HG03060 (cell line): ENCODE results near the gene F5.

Experiments
- ATAC-seq: cut with Tn5 transposase; IDR thresholded peaks from one replicate; pipeline ENCODE4 v1.9.1; 2021; ENCODE audit warnings: low read depth, moderate number of reproducible peaks; ENCODE audit not compliant: unreplicated experiment

The F5 gene

GRCh38 chr1:169588785-169589485, 2.7 kb upstream of the F5 start:
- ATAC-seq: no peak

- ATAC-seq: no peak
Observed at GRCh38 chr1:169588112-169588511, 1.8 kb upstream of the F5 start.

GRCh38 chr1:169586067-169586394, 250 bp downstream of the F5 start:
- ATAC-seq: peak; percentile 6

GRCh38 chr1:169585181-169585580, 1.1 kb downstream of the F5 start:
- ATAC-seq: no peak

GRCh38 chr1:169584483-169585144, 1.7 kb downstream of the F5 start:
- no peak for ATAC-seq

- ATAC-seq: no peak
Observed at GRCh38 chr1:169577981-169578738, 8.1 kb downstream of the F5 start.

- no peak for ATAC-seq
Observed at GRCh38 chr1:169576935-169577331, 9.3 kb downstream of the F5 start.

- no peak for ATAC-seq
Observed at GRCh38 chr1:169576241-169576934, 9.9 kb downstream of the F5 start.

GRCh38 chr1:169574336-169574735, 11.9 kb downstream of the F5 start:
- ATAC-seq: no peak

GRCh38 chr1:169572187-169572586, 14.1 kb downstream of the F5 start:
- ATAC-seq: no peak

- no peak for ATAC-seq
Observed at GRCh38 chr1:169571450-169571849, 14.8 kb downstream of the F5 start.

- ATAC-seq: no peak
Observed at GRCh38 chr1:169570172-169570574, 16.1 kb downstream of the F5 start.

- ATAC-seq: no peak
Observed at GRCh38 chr1:169568497-169568896, 17.8 kb downstream of the F5 start.

- no peak for ATAC-seq
Observed at GRCh38 chr1:169565335-169566271, 20.7 kb downstream of the F5 start.

GRCh38 chr1:169563650-169564049, 22.6 kb downstream of the F5 start:
- no peak for ATAC-seq

- ATAC-seq: no peak
Observed at GRCh38 chr1:169563019-169563615, 23.2 kb downstream of the F5 start.

- ATAC-seq: no peak
Observed at GRCh38 chr1:169561692-169562091, 24.6 kb downstream of the F5 start.

GRCh38 chr1:169557131-169557530, 29.1 kb downstream of the F5 start:
- no peak for ATAC-seq

- peak; percentile 41 for ATAC-seq
Observed at GRCh38 chr1:169550294-169550693, 36.0 kb downstream of the F5 start.

- ATAC-seq: no peak
Observed at GRCh38 chr1:169548282-169548681, 38.0 kb downstream of the F5 start.
